RWPE2 (cell line): ENCODE measurements around the gene B4GALNT4.

ENCODE experiments used
- ATAC-seq: fragments of 200-7000 bp; cut with Tn5 transposase; 3 replicates; pipeline ENCODE4 v1.9.1; 2021; ENCODE audit warnings: low read depth
- DNase-seq: peaks from one replicate; pipeline ENCODE4 v3.0.0-alpha.2; 2020; ENCODE audit warnings: low spot score
- H3K27ac ChIP-seq: fragments of 450-650 bp; 2 replicates; pipeline ENCODE4 v1.5.1; 2017; ENCODE audit warnings: mild to moderate bottlenecking; ENCODE audit not compliant: poor library complexity, severe bottlenecking
- H3K27me3 ChIP-seq: fragments of 250-450 bp; sonication (Bioruptor Pico); 2 replicates; pipeline ENCODE4 v1.5.1; 2021; ENCODE audit warnings: mild to moderate bottlenecking, moderate library complexity; ENCODE audit not compliant: insufficient read depth, poor library complexity, severe bottlenecking
- H3K36me3 ChIP-seq: fragments of 250-450 bp; sonication (Bioruptor Pico); 2 replicates; pipeline ENCODE4 v1.5.1; 2020; ENCODE audit warnings: low read depth, mild to moderate bottlenecking, moderate library complexity
- H3K4me1 ChIP-seq: fragments of 250-450 bp; sonication (Bioruptor Pico); 2 replicates; pipeline ENCODE4 v1.5.1; 2021; ENCODE audit warnings: mild to moderate bottlenecking, moderate library complexity; ENCODE audit not compliant: insufficient read depth, poor library complexity, severe bottlenecking
- H3K4me3 ChIP-seq: fragments of 250-450 bp; sonication (Bioruptor Pico); 2 replicates; pipeline ENCODE4 v1.5.1; 2021; ENCODE audit warnings: mild to moderate bottlenecking, moderate library complexity; ENCODE audit not compliant: severe bottlenecking
- H3K9me3 ChIP-seq: fragments of 250-450 bp; sonication (Bioruptor Pico); 2 replicates; pipeline ENCODE4 v1.5.1; 2021; ENCODE audit warnings: mild to moderate bottlenecking, moderate library complexity; ENCODE audit not compliant: severe bottlenecking
- TF ChIP-seq, protein P1 (sequence below): fragments of 450-650 bp; IDR thresholded peaks from one replicate; pipeline ENCODE4 v1.5.1; 2017; ENCODE audit warnings: mild to moderate bottlenecking, moderate library complexity; ENCODE audit not compliant: poor library complexity, severe bottlenecking

Gene B4GALNT4

DNA sequence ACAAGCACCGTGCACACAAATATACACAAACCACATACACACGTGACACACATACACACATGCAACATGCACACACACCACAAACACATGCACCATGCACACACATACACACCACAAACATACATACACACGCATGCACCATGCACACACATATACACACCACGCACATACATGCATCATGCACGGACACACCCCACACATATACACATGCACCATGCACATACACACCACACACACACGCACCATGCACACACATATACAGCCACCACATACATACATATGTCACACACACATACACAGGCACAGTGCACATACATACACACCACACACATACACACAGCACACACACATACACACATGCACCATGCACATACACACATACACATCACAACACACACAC, 12.7 kb upstream of the B4GALNT4 start:
- Histone ChIP-seq H3K27ac (no peak overlapping the region), H3K4me1 (peaks cover 11% of the 10 kb centered on the region), H3K27me3 (no peaks in the 10 kb centered on the region), H3K36me3 (no peaks in the 10 kb centered on the region), H3K9me3 (no peaks in the 10 kb centered on the region), H3K4me3 (no peak overlapping the region)
- DNase-seq (no peak), ATAC-seq (no peak)
- TF ChIP-seq, protein P1, sequence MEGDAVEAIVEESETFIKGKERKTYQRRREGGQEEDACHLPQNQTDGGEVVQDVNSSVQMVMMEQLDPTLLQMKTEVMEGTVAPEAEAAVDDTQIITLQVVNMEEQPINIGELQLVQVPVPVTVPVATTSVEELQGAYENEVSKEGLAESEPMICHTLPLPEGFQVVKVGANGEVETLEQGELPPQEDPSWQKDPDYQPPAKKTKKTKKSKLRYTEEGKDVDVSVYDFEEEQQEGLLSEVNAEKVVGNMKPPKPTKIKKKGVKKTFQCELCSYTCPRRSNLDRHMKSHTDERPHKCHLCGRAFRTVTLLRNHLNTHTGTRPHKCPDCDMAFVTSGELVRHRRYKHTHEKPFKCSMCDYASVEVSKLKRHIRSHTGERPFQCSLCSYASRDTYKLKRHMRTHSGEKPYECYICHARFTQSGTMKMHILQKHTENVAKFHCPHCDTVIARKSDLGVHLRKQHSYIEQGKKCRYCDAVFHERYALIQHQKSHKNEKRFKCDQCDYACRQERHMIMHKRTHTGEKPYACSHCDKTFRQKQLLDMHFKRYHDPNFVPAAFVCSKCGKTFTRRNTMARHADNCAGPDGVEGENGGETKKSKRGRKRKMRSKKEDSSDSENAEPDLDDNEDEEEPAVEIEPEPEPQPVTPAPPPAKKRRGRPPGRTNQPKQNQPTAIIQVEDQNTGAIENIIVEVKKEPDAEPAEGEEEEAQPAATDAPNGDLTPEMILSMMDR = no peak

DNA sequence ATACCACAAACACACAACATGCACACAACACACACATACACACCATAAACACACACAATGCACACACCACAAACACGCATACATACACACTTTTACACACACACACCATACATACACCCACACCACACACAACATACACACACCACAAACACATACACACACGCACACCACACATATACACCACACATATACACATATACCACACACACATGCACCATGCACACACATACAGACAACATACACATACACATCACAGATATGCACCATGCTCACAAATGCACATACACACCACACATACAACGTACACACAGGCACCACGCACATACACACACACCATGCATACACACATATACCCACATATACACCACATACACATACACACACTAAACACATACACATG, 11.7 kb upstream of the B4GALNT4 start:
- Histone ChIP-seq H3K27ac (no peak overlapping the region), H3K27me3 (no peaks in the 10 kb centered on the region), H3K4me3 (no peak overlapping the region), H3K4me1 (peaks cover 11% of the 10 kb centered on the region), H3K36me3 (no peaks in the 10 kb centered on the region), H3K9me3 (no peaks in the 10 kb centered on the region)
- TF ChIP-seq, protein P1 = no peak
- DNase-seq (no peak), ATAC-seq (no peak)

DNA sequence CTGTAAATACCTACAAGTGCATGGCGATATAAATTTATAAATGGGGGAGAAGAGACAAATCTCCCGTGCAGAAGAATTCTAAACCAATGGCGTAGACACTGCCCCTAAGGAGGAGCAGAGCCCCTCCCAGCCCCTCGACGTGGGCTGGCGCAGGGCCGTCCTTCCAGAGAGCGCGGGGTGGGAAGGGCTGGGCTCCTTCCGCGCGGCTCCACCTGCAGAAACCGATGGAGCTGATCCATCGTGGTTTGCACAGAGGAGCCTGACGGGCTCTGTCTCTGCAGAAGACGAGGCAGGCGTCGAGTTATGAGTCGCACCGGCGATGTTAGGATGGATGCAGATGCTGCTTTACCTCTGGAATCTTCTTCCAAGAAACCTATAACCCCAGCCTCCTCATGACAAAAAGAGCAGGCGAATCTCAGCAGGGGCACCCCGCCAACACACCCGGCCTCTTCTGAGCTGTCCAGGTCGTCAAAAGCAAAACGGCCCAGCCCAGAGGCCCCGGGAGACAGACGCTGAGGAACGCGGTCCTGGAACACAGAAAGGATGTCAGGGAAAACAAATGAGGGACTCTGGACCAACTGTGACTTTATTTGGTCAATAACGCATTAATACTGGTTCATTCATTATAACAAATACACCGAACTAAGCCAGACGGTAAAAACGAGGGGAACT, 11.0 kb upstream of the B4GALNT4 start:
- DNase-seq = no peak

DNA sequence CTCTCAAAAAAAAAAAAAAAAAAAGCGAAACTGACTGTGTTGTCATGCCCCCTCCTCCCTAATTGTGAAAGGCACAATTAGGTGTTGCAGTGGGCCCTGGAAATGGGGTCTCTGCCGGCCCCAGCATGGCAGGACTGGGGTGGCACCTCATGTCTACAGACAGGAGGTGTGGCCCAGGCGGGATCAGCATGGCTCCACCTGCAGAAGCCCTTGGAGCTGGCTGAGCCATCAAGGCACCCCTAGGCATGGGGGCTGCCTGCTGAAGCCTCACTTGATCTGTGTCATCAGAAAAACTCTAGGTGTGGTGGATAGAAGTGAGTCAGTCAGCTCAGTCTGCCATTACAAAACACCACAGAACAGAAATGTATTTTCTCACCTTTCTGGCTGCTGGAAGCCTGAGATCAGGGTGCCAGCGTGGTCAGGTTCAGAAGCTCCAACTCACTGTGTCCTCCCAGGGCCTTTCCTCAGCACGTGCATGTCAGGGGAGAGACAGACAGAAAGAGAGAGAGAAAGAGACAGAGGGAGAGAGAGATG, 10.1 kb upstream of the B4GALNT4 start:
- TF ChIP-seq, protein P1 = no peak
- Histone ChIP-seq H3K4me3 (no peak overlapping the region), H3K9me3 (no peaks in the 10 kb centered on the region), H3K27ac (no peak overlapping the region), H3K27me3 (no peaks in the 10 kb centered on the region), H3K4me1 (peaks cover 10% of the 10 kb centered on the region), H3K36me3 (no peaks in the 10 kb centered on the region)
- peak; percentile 67 for ATAC-seq
- DNase-seq = no peak

More for the DNA sequence above, 11.0 kb upstream of the B4GALNT4 start:
- no peaks in the 10 kb centered on the region for H3K27me3 ChIP-seq
- no peak for ATAC-seq
- H3K36me3 ChIP-seq = no peaks in the 10 kb centered on the region
- H3K27ac ChIP-seq = no peak overlapping the region
- H3K9me3 ChIP-seq = no peaks in the 10 kb centered on the region
- H3K4me3 ChIP-seq = no peak overlapping the region
- TF ChIP-seq, protein P1 = no peak
- peaks cover 9% of the 10 kb centered on the region for H3K4me1 ChIP-seq
